B cell (primary cell): ENCODE data around the gene CENPW.

ENCODE experiments used
- EZH2 ChIP-seq: IDR thresholded peaks from 2 replicates; pipeline ENCODE4 v1.6.1; 2012; ENCODE audit warnings: borderline replicate concordance, low read depth, mild to moderate bottlenecking, moderate library complexity, low read length; ENCODE audit not compliant: insufficient read depth, poor library complexity, severe bottlenecking
- TF ChIP-seq, protein P1 (sequence below): fragments of 200-600 bp; IDR thresholded peaks from one replicate; pipeline ENCODE4 v1.8.0; 2022; ENCODE audit warnings: antibody characterized with exemption, mild to moderate bottlenecking

GRCh38 chr6:126344181-126344580 lies 4.3 kb downstream of the CENPW start:
- TF ChIP-seq, protein P1, sequence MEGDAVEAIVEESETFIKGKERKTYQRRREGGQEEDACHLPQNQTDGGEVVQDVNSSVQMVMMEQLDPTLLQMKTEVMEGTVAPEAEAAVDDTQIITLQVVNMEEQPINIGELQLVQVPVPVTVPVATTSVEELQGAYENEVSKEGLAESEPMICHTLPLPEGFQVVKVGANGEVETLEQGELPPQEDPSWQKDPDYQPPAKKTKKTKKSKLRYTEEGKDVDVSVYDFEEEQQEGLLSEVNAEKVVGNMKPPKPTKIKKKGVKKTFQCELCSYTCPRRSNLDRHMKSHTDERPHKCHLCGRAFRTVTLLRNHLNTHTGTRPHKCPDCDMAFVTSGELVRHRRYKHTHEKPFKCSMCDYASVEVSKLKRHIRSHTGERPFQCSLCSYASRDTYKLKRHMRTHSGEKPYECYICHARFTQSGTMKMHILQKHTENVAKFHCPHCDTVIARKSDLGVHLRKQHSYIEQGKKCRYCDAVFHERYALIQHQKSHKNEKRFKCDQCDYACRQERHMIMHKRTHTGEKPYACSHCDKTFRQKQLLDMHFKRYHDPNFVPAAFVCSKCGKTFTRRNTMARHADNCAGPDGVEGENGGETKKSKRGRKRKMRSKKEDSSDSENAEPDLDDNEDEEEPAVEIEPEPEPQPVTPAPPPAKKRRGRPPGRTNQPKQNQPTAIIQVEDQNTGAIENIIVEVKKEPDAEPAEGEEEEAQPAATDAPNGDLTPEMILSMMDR, result no peak
- no peak for TF ChIP-seq EZH2
